H1 (cell line): ENCODE measurements around the gene PDIA5. TPM values are rescaled to one million over a fixed set of nuclear protein-coding genes. Genes with fewer than 3 reads are reported as not detected.

Experiments
- CTCF ChIA-PET: fragments of 300-600 bp; sonication (Branson Sonifier 250); formaldehyde crosslinking; loops from one replicate; lab custom pipeline; 2021; ENCODE audit not compliant: partially characterized antibody; lab: Charles Lee
- POLR2A ChIA-PET: fragments of 300-600 bp; sonication (Branson Sonifier 250); formaldehyde crosslinking; loops from one replicate; lab custom pipeline; 2021; ENCODE audit warnings: inconsistent platforms; ENCODE audit not compliant: partially characterized antibody; lab: Charles Lee
- DNase-seq, 2 experiments: peaks; one replicate each; pipeline versions ENCODE4 v3.0.0 to v3.0.0-alpha.2; 2010 to 2022; ENCODE audit warnings: low spot score in 2 of 2, low read depth in 1 of 2, mixed read lengths in 1 of 2
- FAIRE-seq: peaks from 2 replicates; lab custom pipeline; 2011; peaks lifted over from hg19 to GRCh38; lab: Jason Lieb, UNC
- H2AFZ ChIP-seq: 2 replicates; pipeline ENCODE4 v1.8.1; 2012; ENCODE audit warnings: low read length, inconsistent platforms
- H2AK5ac ChIP-seq: 2 replicates; pipeline ENCODE4 v1.6.1; 2013; ENCODE audit warnings: low read depth, low read length
- H2BK120ac ChIP-seq: replicated peaks from 2 replicates; pipeline ENCODE3; 2013; ENCODE audit warnings: low read depth, low read length, inconsistent platforms
- H2BK12ac ChIP-seq: 2 replicates; pipeline ENCODE4 v1.6.1; 2013; ENCODE audit warnings: low read depth, low read length
- H2BK15ac ChIP-seq: 2 replicates; pipeline ENCODE4 v1.6.1; 2013; ENCODE audit warnings: low read length
- H2BK20ac ChIP-seq: 2 replicates; pipeline ENCODE4 v1.6.1; 2013; ENCODE audit warnings: low read length
- H2BK5ac ChIP-seq: 2 replicates; pipeline ENCODE4 v1.6.1; 2013; ENCODE audit warnings: low read depth, low read length
- H3K14ac ChIP-seq: 2 replicates; pipeline ENCODE4 v1.6.1; 2013; ENCODE audit warnings: inconsistent platforms; ENCODE audit not compliant: insufficient read length
- H3K18ac ChIP-seq: 2 replicates; pipeline ENCODE4 v1.6.1; 2013; ENCODE audit warnings: low read length; ENCODE audit errors: extremely low read depth
- H3K23ac ChIP-seq: 2 replicates; pipeline ENCODE4 v1.6.1; 2013; ENCODE audit warnings: inconsistent platforms; ENCODE audit not compliant: insufficient read length
- H3K23me2 ChIP-seq: 2 replicates; pipeline ENCODE4 v1.6.1; 2013; ENCODE audit warnings: low read depth, low read length
- H3K27ac ChIP-seq: 2 replicates; pipeline ENCODE4 v1.6.1; 2011; ENCODE audit warnings: low read depth, low read length, inconsistent platforms
- H3K27me3 ChIP-seq, 4 experiments: replicated peaks in 1 of 4; 1 replicate in 1 of 4; 2 replicates in 3 of 4; pipeline versions ENCODE4 v1.6.1 to v1.8.1; 2011 to 2013; ENCODE audit warnings: low read length in 3 of 4, mild to moderate bottlenecking in 3 of 4, inconsistent platforms in 2 of 4, mixed read lengths in 2 of 4, moderate library complexity in 1 of 4; ENCODE audit not compliant: control insufficient read depth in 3 of 4, insufficient read depth in 3 of 4; ENCODE audit errors: extremely low read depth in 1 of 4
- H3K36me3 ChIP-seq, 4 experiments: 2 replicates each; pipeline versions ENCODE4 v1.6.1 to v1.8.1; 2011 to 2013; ENCODE audit warnings: mild to moderate bottlenecking in 4 of 4, low read length in 3 of 4, moderate library complexity in 2 of 4, control low read depth in 1 of 4, inconsistent platforms in 1 of 4; ENCODE audit not compliant: insufficient read depth in 4 of 4, control insufficient read depth in 2 of 4
- H3K4ac ChIP-seq: replicated peaks from 2 replicates; pipeline ENCODE3; 2013; ENCODE audit warnings: low read length, low read depth, mixed read lengths, inconsistent platforms; ENCODE audit not compliant: insufficient read length
- H3K4me1 ChIP-seq, 4 experiments: replicated peaks in 1 of 4; 1 replicate in 1 of 4; 2 replicates in 3 of 4; pipeline versions ENCODE4 v1.6.1 to v1.8.1; 2011 to 2013; ENCODE audit warnings: low read length in 3 of 4, inconsistent platforms in 2 of 4, mixed read lengths in 1 of 4; ENCODE audit not compliant: insufficient read depth in 4 of 4, control insufficient read depth in 3 of 4
- H3K4me2 ChIP-seq, 2 experiments: 2 replicates each; pipeline versions ENCODE4 v1.6.1 to v1.8.1; 2011 to 2013; ENCODE audit warnings: low read depth in 2 of 2, low read length in 2 of 2, control low read depth in 1 of 2, inconsistent platforms in 1 of 2, mild to moderate bottlenecking in 1 of 2; ENCODE audit not compliant: insufficient read depth in 1 of 2
- H3K4me3 ChIP-seq, 4 experiments: fragments of 200-600, 300-600 bp in 1 of 4; sonication (generic), shearing (Covaris generic), sonication (Bioruptor Twin) in 1 of 4; 2 replicates each; pipeline versions ENCODE4 v1.5.1 to v1.8.1; 2011 to 2016; ENCODE audit warnings: low read length in 4 of 4, low read depth in 3 of 4, control low read depth in 2 of 4, inconsistent platforms in 2 of 4, mild to moderate bottlenecking in 2 of 4, mixed read lengths in 1 of 4, moderate library complexity in 1 of 4; ENCODE audit not compliant: insufficient read depth in 2 of 4; ENCODE audit errors: extremely low read depth in 1 of 4
- H3K56ac ChIP-seq: replicated peaks from 2 replicates; pipeline ENCODE3; 2013; ENCODE audit warnings: low read depth, mild to moderate bottlenecking, mixed read lengths, low read length, inconsistent platforms; ENCODE audit not compliant: insufficient read length
- H3K79me1 ChIP-seq: 2 replicates; pipeline ENCODE4 v1.6.1; 2013; ENCODE audit warnings: low read depth, low read length, control low read depth
- H3K79me2 ChIP-seq, 2 experiments: 2 replicates each; pipeline versions ENCODE4 v1.6.1 to v1.8.1; 2012 to 2013; ENCODE audit warnings: low read length in 2 of 2, mild to moderate bottlenecking in 2 of 2, inconsistent platforms in 1 of 2; ENCODE audit not compliant: insufficient read depth in 2 of 2, control insufficient read depth in 1 of 2
- H3K9ac ChIP-seq, 4 experiments: replicated peaks in 1 of 4; 1 replicate in 1 of 4; 2 replicates in 3 of 4; pipeline versions ENCODE4 v1.6.1 to v1.8.1; 2011 to 2013; ENCODE audit warnings: low read depth in 3 of 4, low read length in 3 of 4, control low read depth in 2 of 4, mild to moderate bottlenecking in 2 of 4, moderate library complexity in 2 of 4, inconsistent platforms in 1 of 4; ENCODE audit errors: extremely low read depth in 1 of 4
- H3K9me3 ChIP-seq, 2 experiments: 2 replicates each; pipeline versions ENCODE4 v1.6.1 to v1.8.1; 2012 to 2013; ENCODE audit warnings: mild to moderate bottlenecking in 2 of 2, moderate library complexity in 2 of 2, control low read depth in 1 of 2, inconsistent platforms in 1 of 2, low read depth in 1 of 2, low read length in 1 of 2, mixed read lengths in 1 of 2; ENCODE audit not compliant: insufficient read depth in 2 of 2
- H4K20me1 ChIP-seq, 2 experiments: replicated peaks in 1 of 2; 2 replicates each; pipeline versions ENCODE3 to v1.8.1; 2011 to 2013; ENCODE audit warnings: inconsistent platforms in 2 of 2, low read length in 2 of 2, mild to moderate bottlenecking in 1 of 2; ENCODE audit not compliant: insufficient read depth in 2 of 2, control insufficient read depth in 1 of 2
- H4K5ac ChIP-seq: 2 replicates; pipeline ENCODE4 v1.6.1; 2013; ENCODE audit warnings: low read length, low read depth, mixed read lengths, inconsistent platforms; ENCODE audit not compliant: insufficient read length
- H4K8ac ChIP-seq: 2 replicates; pipeline ENCODE4 v1.8.0; 2013; ENCODE audit warnings: mild to moderate bottlenecking, moderate library complexity, low read length, inconsistent platforms; ENCODE audit not compliant: insufficient read depth; ENCODE audit errors: extremely low read depth
- H4K91ac ChIP-seq: replicated peaks from 2 replicates; pipeline ENCODE3; 2013; ENCODE audit warnings: low read length, mixed read lengths, inconsistent platforms; ENCODE audit not compliant: insufficient read length
- ASH2L ChIP-seq: fragments of 200-600, 300-600 bp; sonication (generic); IDR thresholded peaks from one replicate; pipeline ENCODE4 v1.7.1; 2017; ENCODE audit warnings: low read length
- CBX8 ChIP-seq: fragments of 300-800, 300-1000 bp; sonication (generic); IDR thresholded peaks from 2 replicates; pipeline ENCODE4 v1.7.1; 2016; ENCODE audit warnings: low read depth, low read length, borderline replicate concordance
- JUND ChIP-seq: IDR thresholded peaks from 2 replicates; pipeline ENCODE4 v1.6.1; 2011; ENCODE audit warnings: mild to moderate bottlenecking, improper control_type of control experiment, low read length
- KDM4A ChIP-seq: IDR thresholded peaks from one replicate; pipeline ENCODE4 v1.7.1; 2012; ENCODE audit warnings: low read depth, mild to moderate bottlenecking, moderate library complexity, low read length, inconsistent platforms; ENCODE audit not compliant: severe bottlenecking
- MAFK ChIP-seq: IDR thresholded peaks from 2 replicates; pipeline ENCODE4 v1.6.1; 2012; ENCODE audit warnings: low read depth, mild to moderate bottlenecking, improper control_type of control experiment, low read length
- RNF2 ChIP-seq: fragments of 200-900, 300-1000 bp; sonication (generic); IDR thresholded peaks from 2 replicates; pipeline ENCODE4 v1.7.1; 2016; ENCODE audit warnings: borderline replicate concordance, low read depth, mild to moderate bottlenecking, antibody characterized with exemption, low read length; ENCODE audit not compliant: poor library complexity, severe bottlenecking; ENCODE audit errors: missing control alignments
- SP4 ChIP-seq: IDR thresholded peaks from 2 replicates; pipeline ENCODE4 v1.6.1; 2012; ENCODE audit warnings: low read length, inconsistent platforms
- WGBS, 2 experiments: shearing (Covaris generic) in 1 of 2; methylation state at CpG; one replicate each; pipeline versions ENCODE4 v1.1.6 to v1.1.7; 2013 to 2015; ENCODE audit warnings: low lambda C conversion rate in 2 of 2, mixed read lengths in 2 of 2, inconsistent platforms in 1 of 2, low coverage in 1 of 2, missing lambda C conversion rate in 1 of 2; ENCODE audit not compliant: insufficient replicate concordance in 2 of 2, insufficient coverage in 1 of 2, insufficient read length in 1 of 2; ENCODE audit errors: extremely low coverage in 1 of 2, missing lambda C conversion rate in 1 of 2; 5-methylcytosine and 5-hydroxymethylcytosine counted together
- polyA plus RNA-seq, 7 experiments: library from polyadenylated mRNA; depleted of rRNA in 3 of 7; stranded (reverse) in 5 of 7; unstranded in 2 of 7; fragments of >200 nt in 5 of 7; fragments of 200-250 nt in 2 of 7; gene quantifications; 1 replicate in 5 of 7; 2 replicates in 1 of 7; 4 replicates in 1 of 7; pipeline versions ENCODE4 v1.2.1 to v1.2.3, GENCODE V29; 2011 to 2013; ENCODE audit warnings: missing spikeins in 2 of 7, mixed read lengths in 2 of 7
- total RNA-seq: library from RNA; stranded (reverse); fragmentation: NEBNext Ultra II Directional; extraction: Animal tissue kit (Norgen Biotek cat#: 25700); gene quantifications from 2 replicates; pipeline ENCODE4 v1.2.1, GENCODE V29; 2021

Gene PDIA5
- total and polyA plus RNA-seq, 2 of the 8 experiments (the other 6 are each of a cell fraction or from before 2014, with no cell fraction given) = 18.2 to 32.8 TPM

GRCh38 chr3:123019161-123019560 is 47.7 kb upstream of the PDIA5 start:
- no peak overlapping the region for H2BK15ac ChIP-seq
- no peak overlapping the region for H3K14ac ChIP-seq
- 82% methylated on average over 3 of the region's 3 CpGs; no CpG with 5 or more reads in 1 of the 2 experiments for WGBS, 2 experiments
- H3K18ac ChIP-seq = no peak overlapping the region
- no peak overlapping the region for H4K8ac ChIP-seq
- no peak overlapping the region for H3K23ac ChIP-seq
- no peak overlapping the region for H2AFZ ChIP-seq
- H3K56ac ChIP-seq = no peak overlapping the region
- H3K4me1 ChIP-seq = peaks cover 10 to 30% (median 22%) of the 10 kb centered on the region in 4 experiments; a peak in 6 of 7 replicates
- no peaks in the 10 kb centered on the region for H3K23me2 ChIP-seq
- DNase-seq (no peak), FAIRE-seq (no peak)
- no peak overlapping the region for H2AK5ac ChIP-seq
- no peak overlapping the region for H3K4me2 ChIP-seq
- no peak overlapping the region for H2BK5ac ChIP-seq
- CTCF ChIA-PET = interaction anchor here (0.7 to 3.6 kb wide), 8 partner anchors 9 to 77 kb away, joined by 3 to 29 read pairs (median 4); no protein-coding TSS in a partner anchor
- no peak overlapping the region for H3K27ac ChIP-seq
- H3K4ac ChIP-seq = no peak overlapping the region
- H3K36me3 ChIP-seq = no peaks in the 10 kb centered on the region; a peak in 2 of 8 replicates
- peaks cover 0 to 20% of the 10 kb centered on the region in 2 experiments; a peak in 2 of 4 replicates for H3K79me2 ChIP-seq
- no peak overlapping the region for H4K5ac ChIP-seq
- H3K4me3 ChIP-seq = no peak overlapping the region
- H4K20me1 ChIP-seq = peaks cover 0 to 3% of the 10 kb centered on the region in 2 experiments
- H2BK12ac ChIP-seq = no peak overlapping the region
- TF ChIP-seq SP4 (no peak), JUND (no peak), CBX8 (no peak), ASH2L (no peak), RNF2 (no peak), MAFK (no peak), KDM4A (no peak)
- TF ChIP-seq, all 59 proteins: peak for 0
- no peak overlapping the region for H2BK20ac ChIP-seq
- no peak overlapping the region for H4K91ac ChIP-seq
- POLR2A ChIA-PET = interaction anchor here (0.5 to 1.3 kb wide), 2 partner anchors 54 to 261 kb away, joined by 3 to 4 read pairs; no protein-coding TSS in a partner anchor
- no peaks in the 10 kb centered on the region for H3K27me3 ChIP-seq
- H3K9me3 ChIP-seq = no peaks in the 10 kb centered on the region
- no peaks in the 10 kb centered on the region for H3K79me1 ChIP-seq
- no peak overlapping the region for H2BK120ac ChIP-seq
- no peak overlapping the region for H3K9ac ChIP-seq
